Stimulated activated CD8-positive, alpha-beta memory T cell treated with anti-CD3 and anti-CD28 coated beads, Interleukin-2, amount 100 ng/mL, for 1 hour (primary cell): Measurements from ENCODE around the gene RPS5.
"Not testable (repeated sequence)": the region's sequence is repeated elsewhere in the genome, so short reads cannot be mapped to it uniquely, and the experiment has no call there.

Source experiments
- DNase-seq, 2 donors: peaks; one replicate each; pipeline ENCODE4 v3.0.0-alpha.2; 2020; ENCODE audit warnings: low read depth in 2 of 2

Gene RPS5

GRCh38 chr19:58385313-58385890 lies 1.7 kb upstream of the RPS5 start:
- DNase-seq, result no peak

- no peak for DNase-seq
Measured at GRCh38 chr19:58385891-58386575, 1.0 kb upstream of the RPS5 start.

- DNase-seq, result no peak
Measured at GRCh38 chr19:58387338-58388174, 487 bp downstream of the RPS5 start.

- DNase-seq, result no peak
Measured at GRCh38 chr19:58388175-58388526, 1.1 kb downstream of the RPS5 start.

- no peak for DNase-seq
Measured at GRCh38 chr19:58392945-58393724, 6.1 kb downstream of the RPS5 start.

- DNase-seq, result no peak
Measured at GRCh38 chr19:58393725-58394033, 6.6 kb downstream of the RPS5 start.

GRCh38 chr19:58394821-58395219 lies 7.8 kb downstream of the RPS5 start:
- no peak for DNase-seq

GRCh38 chr19:58395220-58395978 lies 8.3 kb downstream of the RPS5 start, which contains the start of gene RNF225:
Gene RNF225 (plus strand): TSS chr19:58395656. CDS start chr19:58396090, 434 bp downstream.
- DNase-seq, result no peak

GRCh38 chr19:58395979-58396627 lies 9.0 kb downstream of the RPS5 start:
- DNase-seq, result no peak

- DNase-seq, result no peak
Measured at GRCh38 chr19:58396691-58397532, 9.8 kb downstream of the RPS5 start.

- no peak for DNase-seq
Measured at GRCh38 chr19:58397533-58398037, 10.5 kb downstream of the RPS5 start.

GRCh38 chr19:58398087-58398486 lies 11.0 kb downstream of the RPS5 start:
- no peak for DNase-seq

- DNase-seq, result no peak
Measured at GRCh38 chr19:58398545-58398944, 11.5 kb downstream of the RPS5 start.

GRCh38 chr19:58399903-58400302 lies 12.8 kb downstream of the RPS5 start:
- DNase-seq, result no peak

- no peak for DNase-seq
Measured at GRCh38 chr19:58400316-58400915, 13.3 kb downstream of the RPS5 start.

GRCh38 chr19:58400916-58401839 lies 14.1 kb downstream of the RPS5 start:
- DNase-seq, result peak; percentile 98 to 99

GRCh38 chr19:58401840-58402421 lies 14.9 kb downstream of the RPS5 start:
- no peak for DNase-seq

- not testable (repeated sequence) for DNase-seq
Measured at GRCh38 chr19:58403920-58404478, 16.9 kb downstream of the RPS5 start.
